GM12878 (cell line): ENCODE measurements around the gene PRICKLE3. TPM values are rescaled to one million over a fixed set of nuclear protein-coding genes. Genes with fewer than 3 reads are reported as not detected.

ENCODE experiments used
- ATAC-seq: fragments of 200-7000 bp; cut with Tn5 transposase; 3 replicates; pipeline ENCODE4 v1.9.1; 2020; ENCODE audit warnings: mild to moderate bottlenecking, moderate library complexity
- BruUV-seq: library from RNA; stranded (reverse); fragments of 400-500 nt; replicated peaks from 2 replicates; lab custom pipeline; 2021; lab: Mats Ljungman, UMichigan
- CTCF ChIA-PET: fragments of 300-600 bp; sonication (Branson Sonifier 250); formaldehyde crosslinking; extraction: SDS; loops from one replicate; lab custom pipeline; 2021; ENCODE audit warnings: inconsistent platforms; lab: Yijun Ruan, JAX
- POLR2A ChIA-PET: fragments of 350-600 bp; formaldehyde crosslinking; extraction: SDS; loops from one replicate; lab custom pipeline; 2021; ENCODE audit warnings: inconsistent platforms; lab: Charles Lee
- RAD21 ChIA-PET: fragments of 300-600 bp; sonication (Branson Sonifier 250); formaldehyde crosslinking; loops from one replicate; lab custom pipeline; 2023; ENCODE audit warnings: antibody characterized with exemption; ENCODE audit not compliant: unreplicated experiment; lab: Charles Lee
- SMC1A ChIA-PET: fragments of 300-600 bp; sonication (Branson Sonifier 250); formaldehyde crosslinking; loops from one replicate; lab custom pipeline; 2023; ENCODE audit not compliant: unreplicated experiment, uncharacterized antibody; lab: Charles Lee
- DNase-seq: peaks from one replicate; pipeline ENCODE4 v3.0.0-alpha.2; 2011; ENCODE audit warnings: low read depth, low spot score
- FAIRE-seq: peaks from 3 replicates; lab custom pipeline; 2011; peaks lifted over from hg19 to GRCh38; lab: Jason Lieb, UNC
- H2AFZ ChIP-seq: 2 replicates; pipeline ENCODE4 v1.6.0; 2011; ENCODE audit warnings: low read depth, low read length, control low read depth; ENCODE audit not compliant: control insufficient read depth
- H3K27ac ChIP-seq: 2 replicates; pipeline ENCODE4 v1.5.1; 2011; ENCODE audit warnings: control low read depth; ENCODE audit not compliant: control insufficient read depth, insufficient read depth
- H3K27me3 ChIP-seq, 2 experiments: replicated peaks in 1 of 2; 2 replicates each; pipeline versions ENCODE4 v1.6.0 to v1.6.1; 2011; ENCODE audit warnings: low read length in 1 of 2; ENCODE audit not compliant: control insufficient read depth in 2 of 2, insufficient read depth in 2 of 2
- H3K36me3 ChIP-seq, 2 experiments: 2 replicates each; pipeline ENCODE4 v1.5.1; 2011; ENCODE audit warnings: low read length in 1 of 2; ENCODE audit not compliant: control insufficient read depth in 2 of 2, insufficient read depth in 2 of 2
- H3K4me1 ChIP-seq: 2 replicates; pipeline ENCODE4 v1.6.1; 2011; ENCODE audit warnings: mild to moderate bottlenecking, low read length, moderate library complexity, mixed read lengths; ENCODE audit not compliant: control insufficient read depth, insufficient read depth
- H3K4me2 ChIP-seq: 2 replicates; pipeline ENCODE4 v1.6.0; 2011; ENCODE audit warnings: control low read depth; ENCODE audit not compliant: control insufficient read depth, insufficient read depth
- H3K4me3 ChIP-seq: fragments of 200-600 bp; sonication (generic); 2 replicates; pipeline ENCODE4 v1.5.1; 2016
- H3K79me2 ChIP-seq: 2 replicates; pipeline ENCODE4 v1.6.0; 2011; ENCODE audit warnings: low read length; ENCODE audit not compliant: control insufficient read depth, insufficient read depth
- H3K9ac ChIP-seq: 2 replicates; pipeline ENCODE4 v1.8.0; 2011; ENCODE audit warnings: low read length, control low read depth, mixed read lengths; ENCODE audit not compliant: control insufficient read depth, insufficient read depth
- H3K9me3 ChIP-seq: replicated peaks from 3 replicates; pipeline ENCODE4 v1.5.1; 2011; ENCODE audit warnings: mild to moderate bottlenecking, low read length; ENCODE audit not compliant: control insufficient read depth, insufficient read depth
- H4K20me1 ChIP-seq: 2 replicates; pipeline ENCODE4 v1.6.0; 2011; ENCODE audit not compliant: control insufficient read depth, insufficient read depth
- CEBPB ChIP-seq, 2 experiments: fragments of 150-350 bp in 1 of 2; IDR thresholded peaks; 2 replicates each; pipeline ENCODE4 v1.6.1; 2012 to 2014; ENCODE audit warnings: low read depth in 2 of 2, low read length in 2 of 2, borderline replicate concordance in 1 of 2, inconsistent platforms in 1 of 2
- CHD1 ChIP-seq: IDR thresholded peaks from 2 replicates; pipeline ENCODE4 v1.6.1; 2012; ENCODE audit warnings: low read depth, low read length, improper control_type of control experiment
- ESRRA ChIP-seq: IDR thresholded peaks from 2 replicates; pipeline ENCODE4 v1.6.1; 2012; ENCODE audit warnings: mild to moderate bottlenecking, low read length, improper control_type of control experiment
- HDAC6 ChIP-seq: fragments of 200-600 bp; sonication (generic); IDR thresholded peaks from one replicate; pipeline ENCODE4 v1.8.0; 2017; ENCODE audit warnings: antibody characterized with exemption; ENCODE audit not compliant: unreplicated experiment
- MYB ChIP-seq: fragments of 150-350 bp; IDR thresholded peaks from 2 replicates; pipeline ENCODE4 v1.6.1; 2014; ENCODE audit warnings: mild to moderate bottlenecking, low read depth, low read length, borderline replicate concordance
- POLR2AphosphoS5 ChIP-seq: IDR thresholded peaks from 2 replicates; pipeline ENCODE4 v1.6.1; 2011; ENCODE audit warnings: mild to moderate bottlenecking, low read length, inconsistent platforms
- RELA ChIP-seq: fragments of 450-650 bp; IDR thresholded peaks from 2 replicates; pipeline ENCODE4 v1.8.0; 2014; ENCODE audit warnings: borderline replicate concordance; ENCODE audit not compliant: partially characterized antibody
- SMARCA5 ChIP-seq: fragments of 450-650 bp; IDR thresholded peaks from 2 replicates; pipeline ENCODE4 v1.6.1; 2017; ENCODE audit warnings: mild to moderate bottlenecking
- SP1 ChIP-seq: IDR thresholded peaks from one replicate; pipeline ENCODE4 v1.6.1; 2011; ENCODE audit warnings: low read depth, low read length
- SPI1 ChIP-seq: IDR thresholded peaks from 2 replicates; pipeline ENCODE4 v1.6.1; 2011; ENCODE audit warnings: low read depth, mild to moderate bottlenecking, low read length, moderate library complexity, borderline replicate concordance; ENCODE audit not compliant: insufficient read depth
- SRF ChIP-seq, 2 experiments: IDR thresholded peaks; 2 replicates each; pipeline ENCODE4 v1.6.1; 2011; ENCODE audit warnings: low read depth in 2 of 2, low read length in 2 of 2, mild to moderate bottlenecking in 1 of 2, moderate library complexity in 1 of 2
- TARDBP ChIP-seq: IDR thresholded peaks from 2 replicates; pipeline ENCODE4 v1.6.1; 2016; ENCODE audit warnings: borderline replicate concordance
- TBL1XR1 ChIP-seq: IDR thresholded peaks from 2 replicates; pipeline ENCODE4 v1.6.1; 2012; ENCODE audit warnings: low read depth, low read length, improper control_type of control experiment
- TCF7 ChIP-seq: IDR thresholded peaks from 2 replicates; pipeline ENCODE4 v1.6.1; 2014; ENCODE audit warnings: antibody characterized with exemption, borderline replicate concordance
- WGBS: methylation state at CpG from one replicate; pipeline ENCODE4 v1.1.6; 2016; ENCODE audit warnings: low lambda C conversion rate; ENCODE audit not compliant: insufficient replicate concordance, insufficient coverage; ENCODE audit errors: missing lambda C conversion rate; 5-methylcytosine and 5-hydroxymethylcytosine counted together
- in situ Hi-C: fragments of 300-500 bp; cut with MboI; formaldehyde crosslinking; loops from 9 replicates; pipeline ENCODE4 v1.14.3; 2018; ENCODE audit warnings: mixed read lengths
- intact Hi-C: fragments of 100-400 bp; cut with micrococcal nuclease; formaldehyde crosslinking; loops from one replicate; pipeline ENCODE4 v1.14.2; 2022; ENCODE audit not compliant: unreplicated experiment
- polyA plus RNA-seq, 11 experiments: library from polyadenylated mRNA; depleted of rRNA in 4 of 11; unstranded in 6 of 11; stranded (reverse) in 5 of 11; fragments of >200 nt; fragmentation: Nextera tagmentation in 4 of 11; fragmentation: Illumina TruSeq in 1 of 11; extraction: Ambion mirVana in 4 of 11; extraction: Trizol in 1 of 11; gene quantifications; 1 replicate in 1 of 11; 2 replicates in 10 of 11; pipeline versions ENCODE4 v1.2.1 to v1.2.3, GENCODE V29; 2011 to 2016; ENCODE audit warnings: inconsistent platforms in 2 of 11, missing spikeins in 2 of 11, low read depth in 1 of 11
- total RNA-seq, 4 experiments: library from RNA; depleted of rRNA in 3 of 4; stranded (reverse); fragments of >200 nt in 3 of 4; fragmentation: Illumina TruSeq in 1 of 4; extraction: Trizol in 1 of 4; gene quantifications; 2 replicates each; pipeline versions ENCODE4 v1.2.1 to v1.2.3, GENCODE V29; 2013 to 2021
- TF ChIP-seq, protein P1 (sequence below): fragments of 150-350 bp; IDR thresholded peaks from 2 replicates; pipeline ENCODE4 v1.6.1; 2014; ENCODE audit warnings: mild to moderate bottlenecking, low read depth, low read length
- TF ChIP-seq, protein P2 (sequence below): IDR thresholded peaks from 2 replicates; pipeline ENCODE4 v1.6.1; 2012; ENCODE audit warnings: low read depth, low read length, improper control_type of control experiment

Gene PRICKLE3
- total and polyA plus RNA-seq, 10 of the 15 experiments (the other 5 are each of a cell fraction or from before 2014, with no cell fraction given): 0.69 to 17.4 (median 7.6) TPM

DNA sequence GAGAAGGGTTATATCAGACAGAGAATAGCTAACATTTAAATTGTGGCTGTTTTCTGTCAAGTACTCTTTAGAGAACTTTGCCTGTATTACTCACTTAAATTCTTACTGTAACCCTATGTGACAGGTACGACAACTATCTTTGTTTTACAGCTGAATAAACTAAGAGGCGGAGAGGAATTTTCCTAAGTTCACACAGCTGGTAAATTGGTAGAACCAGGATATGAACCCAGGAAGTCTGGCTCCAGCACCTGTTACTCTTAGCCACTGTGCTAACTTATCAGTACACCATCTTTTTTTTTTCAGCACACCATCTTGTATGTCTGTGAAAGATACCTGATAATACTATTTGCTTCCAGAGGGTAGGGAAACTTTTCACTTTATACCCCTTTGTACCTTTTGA lies 15.8 kb upstream of the PRICKLE3 start:
- Histone ChIP-seq H3K9me3 (no peaks in the 10 kb centered on the region), H3K4me1 (no peaks in the 10 kb centered on the region), H3K36me3 (no peaks in the 10 kb centered on the region), H3K4me2 (no peak overlapping the region), H3K27me3 (no peaks in the 10 kb centered on the region), H3K79me2 (no peaks in the 10 kb centered on the region), H3K27ac (no peak overlapping the region), H3K9ac (no peak overlapping the region), H2AFZ (no peak overlapping the region), H4K20me1 (no peaks in the 10 kb centered on the region), H3K4me3 (no peak overlapping the region)
- POLR2A ChIA-PET: interaction anchor here (0.6 kb wide), 1 partner anchor 338 kb away, joined by 3 read pairs; no protein-coding TSS in a partner anchor
- WGBS: 45% methylated on average over 2 of the region's 2 CpGs
- in situ Hi-C loops: no loop called here
- BruUV-seq: no TSS peak
- DNase-seq (no peak), ATAC-seq (no peak), FAIRE-seq (no peak)
- intact Hi-C loops: no loop called here
- RAD21 ChIA-PET: interaction anchor here (0.6 kb wide), 1 partner anchor 1829 kb away, joined by 3 read pairs; no protein-coding TSS in a partner anchor
- SMC1A ChIA-PET: no interaction called here
- TF ChIP-seq, protein P1, sequence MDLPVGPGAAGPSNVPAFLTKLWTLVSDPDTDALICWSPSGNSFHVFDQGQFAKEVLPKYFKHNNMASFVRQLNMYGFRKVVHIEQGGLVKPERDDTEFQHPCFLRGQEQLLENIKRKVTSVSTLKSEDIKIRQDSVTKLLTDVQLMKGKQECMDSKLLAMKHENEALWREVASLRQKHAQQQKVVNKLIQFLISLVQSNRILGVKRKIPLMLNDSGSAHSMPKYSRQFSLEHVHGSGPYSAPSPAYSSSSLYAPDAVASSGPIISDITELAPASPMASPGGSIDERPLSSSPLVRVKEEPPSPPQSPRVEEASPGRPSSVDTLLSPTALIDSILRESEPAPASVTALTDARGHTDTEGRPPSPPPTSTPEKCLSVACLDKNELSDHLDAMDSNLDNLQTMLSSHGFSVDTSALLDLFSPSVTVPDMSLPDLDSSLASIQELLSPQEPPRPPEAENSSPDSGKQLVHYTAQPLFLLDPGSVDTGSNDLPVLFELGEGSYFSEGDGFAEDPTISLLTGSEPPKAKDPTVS: no peak
- TF ChIP-seq ESRRA (no peak), CEBPB (IDR thresholded peaks at IDR 0.05; ENCODE audit: borderline replicate concordance in 1 of 2, low read depth in 2 of 2, low read length in 2 of 2) (no peak), TBL1XR1 (no peak), RELA (no peak), HDAC6 (no peak), SMARCA5 (no peak), POLR2AphosphoS5 (no peak), CHD1 (no peak), TCF7 (no peak), TARDBP (no peak), SPI1 (no peak), SP1 (no peak), SRF (IDR thresholded peaks at IDR 0.05; ENCODE audit: low read depth in 2 of 2, low read length in 2 of 2) (no peak), MYB (no peak)
- TF ChIP-seq, protein P2, sequence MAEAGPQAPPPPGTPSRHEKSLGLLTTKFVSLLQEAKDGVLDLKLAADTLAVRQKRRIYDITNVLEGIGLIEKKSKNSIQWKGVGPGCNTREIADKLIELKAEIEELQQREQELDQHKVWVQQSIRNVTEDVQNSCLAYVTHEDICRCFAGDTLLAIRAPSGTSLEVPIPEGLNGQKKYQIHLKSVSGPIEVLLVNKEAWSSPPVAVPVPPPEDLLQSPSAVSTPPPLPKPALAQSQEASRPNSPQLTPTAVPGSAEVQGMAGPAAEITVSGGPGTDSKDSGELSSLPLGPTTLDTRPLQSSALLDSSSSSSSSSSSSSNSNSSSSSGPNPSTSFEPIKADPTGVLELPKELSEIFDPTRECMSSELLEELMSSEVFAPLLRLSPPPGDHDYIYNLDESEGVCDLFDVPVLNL: no peak
- TF ChIP-seq, all 136 proteins: peak for 0
- CTCF ChIA-PET: interaction anchor here (1.7 kb wide), 1 partner anchor 10 kb away, joined by 4 read pairs; no protein-coding TSS in a partner anchor
